ENCODE measurements around the gene INS. TPM values are rescaled to one million over a fixed set of nuclear protein-coding genes. Genes with fewer than 3 reads are reported as not detected.

Gene INS
- total RNA-seq, 1 experiment from 2014 or later, result not detected

DNA sequence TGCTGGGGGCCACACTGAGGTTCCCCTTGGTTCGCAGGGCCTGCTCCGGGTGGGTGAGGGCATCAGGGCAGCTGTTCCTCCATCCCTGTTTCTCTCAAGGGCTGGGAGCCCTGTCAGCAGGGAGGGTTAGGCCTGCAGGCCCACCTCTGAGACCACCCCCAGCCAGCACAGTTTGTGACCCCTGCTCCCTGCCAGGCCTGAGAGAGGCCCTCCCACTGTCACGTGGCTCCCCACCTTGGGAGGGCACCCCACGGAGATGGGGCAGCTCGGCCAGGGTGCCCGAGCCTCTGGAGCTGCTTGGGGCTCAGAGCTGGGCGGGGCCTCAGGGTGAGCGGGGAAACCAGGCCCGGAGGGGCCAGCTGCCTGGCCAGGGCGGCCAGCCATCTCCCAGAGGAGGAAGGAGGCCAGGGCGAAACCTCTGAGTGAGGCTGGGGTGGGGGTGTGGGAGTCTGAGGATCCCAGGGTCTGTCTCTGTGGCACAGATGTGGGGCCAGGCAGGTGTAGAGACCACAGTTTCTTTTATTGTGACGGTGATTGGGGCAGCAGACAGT, 2.5 kb upstream of the INS start:
- Histone ChIP-seq H3K23me2 (ENCODE audit: insufficient read length, low read depth, low read length, poor library complexity, severe bottlenecking) (peaks cover 3% of the 10 kb centered on the region), H2AK5ac (ENCODE audit: insufficient read length, low read length) (no peak overlapping the region), H2BK12ac (ENCODE audit: insufficient read length, low read depth, low read length) (no peak overlapping the region), H3K4me2 (ENCODE audit: insufficient read depth, insufficient read length, low read length) (no peak overlapping the region), H3K14ac (ENCODE audit: insufficient read depth, low read length) (no peak overlapping the region), H3K9ac (ENCODE audit: extremely low read depth, insufficient read length, low read length) (no peak overlapping the region), H3K9me3 (ENCODE audit: control insufficient read depth, low read depth, low read length) (no peaks in the 10 kb centered on the region), H3K18ac (ENCODE audit: insufficient read length, low read depth, low read length) (no peak overlapping the region), H2BK20ac (ENCODE audit: low read depth, low read length, poor library complexity, severe bottlenecking) (no peak overlapping the region), H4K20me1 (ENCODE audit: control insufficient read depth, insufficient read depth, insufficient read length) (no peaks in the 10 kb centered on the region), H3K23ac (ENCODE audit: insufficient read length, low read depth, low read length) (no peak overlapping the region), H3T11ph (ENCODE audit: low read length) (no peak overlapping the region), H4K5ac (ENCODE audit: insufficient read length, low read depth, low read length) (no peak overlapping the region), H4K91ac (ENCODE audit: insufficient read length, low read depth, low read length) (no peak overlapping the region), H3K4me1 (ENCODE audit: insufficient read depth, low read length) (no peaks in the 10 kb centered on the region), H3K56ac (ENCODE audit: insufficient read length, low read depth, low read length) (no peak overlapping the region), H3K4ac (ENCODE audit: low read depth, low read length) (no peak overlapping the region), H2BK5ac (ENCODE audit: insufficient read length, low read length) (no peak overlapping the region), H4K8ac (replicated peaks; ENCODE audit: insufficient read length, low read depth, low read length) (no peak overlapping the region), H2BK15ac (ENCODE audit: low read depth, low read length) (no peak overlapping the region), H2BK120ac (ENCODE audit: low read depth, low read length, poor library complexity, severe bottlenecking) (no peak overlapping the region), H3K27me3 (ENCODE audit: insufficient read depth, low read length) (no peaks in the 10 kb centered on the region), H2AFZ (ENCODE audit: low read length) (no peak overlapping the region), H3K79me2 (ENCODE audit: insufficient read depth, low read length) (no peaks in the 10 kb centered on the region), H3K27ac (ENCODE audit: insufficient read length, low read depth, low read length) (no peak overlapping the region), H3K79me1 (ENCODE audit: insufficient read depth, low read depth, low read length, poor library complexity, severe bottlenecking) (no peaks in the 10 kb centered on the region)
- TF ChIP-seq, protein P1, sequence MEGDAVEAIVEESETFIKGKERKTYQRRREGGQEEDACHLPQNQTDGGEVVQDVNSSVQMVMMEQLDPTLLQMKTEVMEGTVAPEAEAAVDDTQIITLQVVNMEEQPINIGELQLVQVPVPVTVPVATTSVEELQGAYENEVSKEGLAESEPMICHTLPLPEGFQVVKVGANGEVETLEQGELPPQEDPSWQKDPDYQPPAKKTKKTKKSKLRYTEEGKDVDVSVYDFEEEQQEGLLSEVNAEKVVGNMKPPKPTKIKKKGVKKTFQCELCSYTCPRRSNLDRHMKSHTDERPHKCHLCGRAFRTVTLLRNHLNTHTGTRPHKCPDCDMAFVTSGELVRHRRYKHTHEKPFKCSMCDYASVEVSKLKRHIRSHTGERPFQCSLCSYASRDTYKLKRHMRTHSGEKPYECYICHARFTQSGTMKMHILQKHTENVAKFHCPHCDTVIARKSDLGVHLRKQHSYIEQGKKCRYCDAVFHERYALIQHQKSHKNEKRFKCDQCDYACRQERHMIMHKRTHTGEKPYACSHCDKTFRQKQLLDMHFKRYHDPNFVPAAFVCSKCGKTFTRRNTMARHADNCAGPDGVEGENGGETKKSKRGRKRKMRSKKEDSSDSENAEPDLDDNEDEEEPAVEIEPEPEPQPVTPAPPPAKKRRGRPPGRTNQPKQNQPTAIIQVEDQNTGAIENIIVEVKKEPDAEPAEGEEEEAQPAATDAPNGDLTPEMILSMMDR (conservative IDR thresholded peaks at IDR 0.05), result no peak
- Mint-ChIP-seq H3K4me3 (no peak overlapping the region), H3K9me3 (no peaks in the 10 kb centered on the region), H3K36me3 (ENCODE audit: insufficient read depth in 1 of 3, low read depth in 3 of 3) (no peaks in the 10 kb centered on the region), H3K4me1 (no peaks in the 10 kb centered on the region), H3K27me3 (ENCODE audit: low read depth) (peaks cover 12% of the 10 kb centered on the region), H3K27ac (peak overlapping the region in 1 of 3 experiments; percentile 92; a peak in 1 of 7 replicates)
- no peak for DNase-seq
- no CpG with 5 or more reads among the region's 12 CpGs for WGBS (ENCODE audit: extremely low coverage, insufficient read length, low lambda C conversion rate)

Data from H9 (cell line).